A204.1 (cell line): ENCODE data around the gene CAD.

ENCODE experiments used
- FAIRE-seq: peaks from 2 replicates; lab custom pipeline; 2012; peaks lifted over from hg19 to GRCh38; lab: Jason Lieb, UNC

The CAD gene

DNA sequence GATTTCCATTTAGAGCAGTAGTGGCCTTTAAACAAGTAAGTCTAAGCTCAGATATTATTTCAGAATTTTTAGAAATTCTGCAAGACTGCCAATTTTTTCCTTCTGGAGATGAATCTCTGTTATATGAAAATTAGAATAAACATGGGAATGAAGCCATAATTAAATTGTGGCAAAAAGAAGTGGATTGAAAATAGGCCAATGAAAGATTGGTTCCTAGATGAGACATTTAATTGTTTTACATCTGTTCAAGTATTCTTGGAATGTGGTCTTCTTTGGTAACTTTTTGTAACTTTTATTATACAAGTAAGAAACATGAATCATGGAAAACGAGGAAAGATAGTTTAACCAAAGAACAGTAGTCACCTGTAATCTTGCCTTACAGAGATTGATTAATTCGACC is 10.3 kb downstream of the CAD start:
- no peak for FAIRE-seq

DNA sequence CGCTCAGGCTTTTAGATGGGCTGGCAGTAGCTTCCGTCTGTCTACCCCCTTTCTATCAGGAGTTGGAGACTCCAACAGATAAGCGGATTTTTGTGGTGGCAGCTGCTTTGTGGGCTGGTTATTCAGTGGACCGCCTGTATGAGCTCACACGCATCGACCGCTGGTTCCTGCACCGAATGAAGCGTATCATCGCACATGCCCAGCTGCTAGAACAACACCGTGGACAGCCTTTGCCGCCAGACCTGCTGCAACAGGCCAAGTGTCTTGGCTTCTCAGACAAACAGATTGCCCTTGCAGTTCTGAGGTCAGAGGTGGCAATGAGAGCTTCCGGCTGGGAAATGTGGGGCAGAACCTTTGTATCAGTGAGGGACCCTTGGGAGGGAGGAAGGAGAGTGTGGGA is 14.8 kb downstream of the CAD start:
- FAIRE-seq = no peak

- FAIRE-seq = no peak
These were observed 16.2 kb downstream of the CAD start for GRCh38 chr2:27233341-27233740.

- no peak for FAIRE-seq
These were observed 19.0 kb downstream of the CAD start for GRCh38 chr2:27236136-27236535.

- FAIRE-seq = no peak
These were observed 19.5 kb downstream of the CAD start for GRCh38 chr2:27236626-27237025.

GRCh38 chr2:27237341-27237945 is 20.3 kb downstream of the CAD start:
- FAIRE-seq = no peak

DNA sequence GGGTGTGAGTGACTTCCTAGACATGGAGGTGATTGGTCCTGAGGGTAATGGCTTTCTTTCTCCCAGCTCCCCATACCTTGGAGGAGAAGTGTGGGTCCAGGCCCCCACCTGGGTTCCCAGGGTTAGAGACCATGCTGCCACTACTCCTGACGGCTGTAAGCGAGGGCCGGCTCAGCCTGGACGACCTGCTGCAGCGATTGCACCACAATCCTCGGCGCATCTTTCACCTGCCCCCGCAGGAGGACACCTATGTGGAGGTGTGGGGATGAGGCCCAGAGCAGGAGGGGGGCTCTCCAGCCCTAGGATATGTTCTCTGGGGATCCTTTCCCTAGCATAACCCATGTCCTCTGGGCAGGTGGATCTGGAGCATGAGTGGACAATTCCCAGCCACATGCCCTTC is 21.8 kb downstream of the CAD start:
- no peak for FAIRE-seq

DNA sequence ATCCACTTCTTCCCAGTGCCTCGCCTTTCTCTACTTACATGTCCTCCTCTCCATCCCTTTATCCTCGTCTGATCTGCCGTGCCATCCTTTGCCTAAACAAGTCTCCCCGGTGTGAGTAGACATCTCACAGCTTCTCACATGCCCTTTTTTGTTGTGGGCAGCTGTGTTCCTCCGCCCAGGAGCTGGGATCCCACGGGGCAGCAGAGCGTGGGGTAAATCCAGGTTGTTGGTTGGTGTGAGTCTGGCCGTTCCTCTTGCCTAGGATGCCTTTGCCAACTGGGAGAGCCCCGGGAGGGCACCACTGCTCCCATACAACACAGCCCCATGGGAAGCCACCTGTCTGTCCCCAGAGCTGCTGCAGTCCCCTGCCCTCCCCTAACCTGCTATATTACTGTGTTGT is 23.2 kb downstream of the CAD start:
- FAIRE-seq = no peak

DNA sequence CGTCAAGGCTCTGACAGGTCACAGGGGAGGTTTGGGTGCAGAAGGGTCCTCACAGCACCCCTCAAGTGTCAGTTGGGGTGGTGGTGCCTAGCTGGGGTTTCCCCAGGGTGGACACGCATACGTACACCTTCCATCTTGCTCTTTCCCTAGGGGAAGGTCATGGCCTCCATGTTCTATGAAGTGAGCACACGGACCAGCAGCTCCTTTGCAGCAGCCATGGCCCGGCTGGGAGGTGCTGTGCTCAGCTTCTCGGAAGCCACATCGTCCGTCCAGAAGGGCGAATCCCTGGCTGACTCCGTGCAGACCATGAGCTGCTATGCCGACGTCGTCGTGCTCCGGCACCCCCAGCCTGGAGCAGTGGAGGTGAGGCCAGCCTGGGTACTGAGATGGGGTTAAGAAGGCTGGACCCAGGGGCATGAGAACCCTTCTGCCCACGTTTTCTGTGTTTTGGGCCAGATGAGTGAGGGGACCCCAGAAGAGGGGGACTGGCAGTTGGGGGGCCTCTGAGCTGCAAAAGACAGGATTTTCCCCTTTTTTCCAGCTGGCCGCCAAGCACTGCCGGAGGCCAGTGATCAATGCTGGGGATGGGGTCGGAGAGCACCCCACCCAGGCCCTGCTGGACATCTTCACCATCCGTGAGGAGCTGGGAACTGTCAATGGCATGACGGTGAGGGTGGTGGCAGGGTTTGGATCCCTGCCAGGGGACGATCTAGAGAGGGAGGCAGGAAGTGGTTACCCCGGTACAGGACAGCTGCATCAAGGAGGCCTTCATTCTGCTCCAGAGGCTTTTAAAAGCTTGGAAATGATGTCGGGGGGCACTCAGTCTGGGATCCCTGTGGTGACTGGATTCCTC is 24.8 kb downstream of the CAD start:
- FAIRE-seq = no peak

DNA sequence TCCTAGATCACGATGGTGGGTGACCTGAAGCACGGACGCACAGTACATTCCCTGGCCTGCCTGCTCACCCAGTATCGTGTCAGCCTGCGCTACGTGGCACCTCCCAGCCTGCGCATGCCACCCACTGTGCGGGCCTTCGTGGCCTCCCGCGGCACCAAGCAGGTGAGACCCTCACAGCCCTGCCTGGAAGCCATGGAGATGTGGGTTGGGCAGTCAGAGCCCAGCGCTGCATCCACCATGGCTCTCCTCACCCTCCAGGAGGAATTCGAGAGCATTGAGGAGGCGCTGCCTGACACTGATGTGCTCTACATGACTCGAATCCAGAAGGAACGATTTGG is 25.4 kb downstream of the CAD start:
- FAIRE-seq = no peak

GRCh38 chr2:27243391-27244130 is 26.4 kb downstream of the CAD start:
- FAIRE-seq = no peak

- FAIRE-seq = no peak
These were observed 27.9 kb downstream of the CAD start for GRCh38 chr2:27245116-27245515.

GRCh38 chr2:27245626-27246025 is 28.5 kb downstream of the CAD start:
- no peak for FAIRE-seq

- FAIRE-seq = no peak
These were observed 30.7 kb downstream of the CAD start for GRCh38 chr2:27247893-27248292.

DNA sequence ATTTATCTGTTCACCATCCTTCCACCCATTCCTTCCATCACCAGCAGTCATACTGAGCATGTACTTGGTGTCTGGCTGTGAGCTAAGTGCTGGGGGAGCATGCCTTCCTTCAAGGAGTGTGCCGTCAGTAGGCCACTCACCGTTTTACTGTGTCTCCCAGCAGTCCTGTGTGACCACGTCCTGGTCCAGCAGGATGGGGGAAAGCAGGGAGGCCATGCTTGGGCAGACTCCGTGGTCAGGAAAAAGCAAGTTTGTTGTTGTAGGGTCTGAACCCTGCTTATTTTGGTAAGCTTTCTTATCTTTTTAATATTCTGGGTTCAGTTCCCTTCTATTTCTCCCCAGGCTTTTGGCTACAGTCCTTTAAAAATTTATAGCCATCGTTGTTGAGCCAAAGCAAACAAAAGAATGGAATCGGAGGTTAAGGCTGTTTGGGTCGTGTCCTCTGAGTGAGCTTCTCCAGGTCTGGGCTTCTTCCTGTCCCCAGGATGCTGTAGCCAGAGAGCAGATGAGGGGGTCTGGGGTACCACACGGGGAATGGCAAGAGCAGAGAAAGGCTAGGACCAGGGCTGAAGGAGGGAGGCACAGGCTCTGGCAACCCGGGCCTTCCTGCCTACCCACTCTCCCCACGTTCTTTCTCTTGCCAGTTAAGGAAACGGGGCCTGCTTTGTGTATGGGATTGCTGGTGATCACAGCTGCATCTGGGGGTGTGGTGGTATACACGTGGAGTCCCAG is 32.2 kb downstream of the CAD start:
- no peak for FAIRE-seq

DNA sequence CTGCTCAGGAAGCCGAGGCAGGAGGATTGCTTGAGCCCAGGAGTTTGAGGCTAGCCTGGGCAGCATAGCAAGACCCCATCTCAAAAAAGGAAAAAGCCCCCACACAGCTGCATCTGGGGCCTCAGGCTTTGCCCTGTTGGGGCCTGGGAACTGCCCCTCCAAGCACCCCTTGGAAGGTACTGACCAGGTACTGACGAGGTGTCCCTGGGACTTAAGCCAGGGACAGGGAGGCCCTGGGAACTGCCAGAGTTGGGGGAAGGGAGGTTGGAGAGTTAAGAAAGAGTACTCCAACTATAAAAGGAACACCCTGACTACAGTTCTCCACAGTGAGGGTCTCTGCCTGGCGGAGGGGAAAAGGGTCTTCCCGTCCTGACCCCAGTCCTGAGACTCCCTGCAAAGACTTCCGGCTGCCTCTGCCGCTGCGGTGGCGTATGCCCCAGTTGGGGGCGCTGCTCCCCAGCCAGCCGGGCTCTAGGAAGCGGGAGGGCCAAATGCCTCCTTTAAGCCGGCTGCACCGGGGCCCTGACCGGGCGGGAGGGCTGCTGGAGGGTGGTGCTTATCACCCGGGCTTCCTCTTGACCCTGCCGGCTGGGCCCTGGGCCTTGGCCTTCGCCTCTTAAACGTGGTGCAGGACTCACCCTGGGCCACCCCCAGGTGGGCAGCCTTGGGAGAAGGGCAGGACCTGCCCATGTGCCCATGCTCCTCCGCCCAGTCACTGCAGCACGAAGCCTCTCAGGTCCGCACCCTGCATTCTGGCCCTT is 32.9 kb downstream of the CAD start:
- FAIRE-seq = no peak

DNA sequence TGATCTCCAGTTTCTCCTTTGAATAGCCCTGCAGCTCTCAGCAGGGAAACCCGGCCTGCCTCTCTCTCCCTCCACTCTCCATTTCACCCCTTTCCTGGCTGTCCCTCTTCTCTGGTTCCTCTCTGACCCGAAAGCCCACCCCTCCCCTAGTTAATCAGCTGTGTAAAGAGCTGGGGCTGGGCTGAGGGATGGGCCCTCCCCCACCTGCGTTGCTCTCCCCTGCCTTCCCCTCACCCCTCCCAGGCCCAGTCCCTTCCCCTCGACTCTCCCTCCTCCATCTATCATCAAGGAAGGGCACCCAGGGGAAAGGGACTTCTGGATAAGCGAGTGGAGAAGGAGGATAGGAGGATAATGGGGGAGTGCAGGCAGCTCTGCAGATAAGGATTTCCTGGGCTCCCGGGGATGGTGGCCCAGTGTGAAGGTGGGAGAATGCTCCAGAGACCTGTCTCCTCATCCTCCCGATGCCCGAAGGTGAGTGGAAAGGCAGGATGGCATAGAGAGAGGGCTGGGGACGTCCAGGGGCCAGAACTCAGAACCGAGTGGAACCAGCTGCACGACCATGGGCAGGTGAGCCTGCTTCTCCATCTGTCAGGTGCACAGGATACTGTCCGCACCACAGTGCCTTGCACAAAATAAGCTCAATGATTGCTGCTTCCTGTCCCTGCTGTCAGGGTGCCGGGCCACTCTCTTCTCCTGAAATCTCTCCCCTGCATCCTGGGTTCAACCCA is 33.6 kb downstream of the CAD start:
- no peak for FAIRE-seq

DNA sequence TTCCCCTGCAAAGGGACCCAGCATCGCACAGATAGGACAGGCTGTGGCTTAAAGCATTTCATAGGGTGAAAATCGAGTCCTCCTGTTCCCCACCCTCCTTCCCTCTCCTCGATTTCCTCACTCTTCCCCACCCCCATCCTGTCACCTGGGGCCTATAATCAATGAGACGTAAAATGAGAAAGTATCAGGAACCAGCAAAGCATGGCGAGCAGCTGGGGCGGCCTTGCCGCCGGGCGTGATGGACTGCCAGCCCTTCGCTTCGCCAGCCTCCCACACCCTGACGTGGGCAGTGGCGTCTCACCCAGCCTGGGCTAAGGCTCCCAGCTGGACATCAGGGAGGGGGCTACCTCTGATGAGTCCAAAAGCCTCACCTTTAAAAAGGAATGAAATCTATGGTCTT is 34.6 kb downstream of the CAD start:
- FAIRE-seq = no peak

DNA sequence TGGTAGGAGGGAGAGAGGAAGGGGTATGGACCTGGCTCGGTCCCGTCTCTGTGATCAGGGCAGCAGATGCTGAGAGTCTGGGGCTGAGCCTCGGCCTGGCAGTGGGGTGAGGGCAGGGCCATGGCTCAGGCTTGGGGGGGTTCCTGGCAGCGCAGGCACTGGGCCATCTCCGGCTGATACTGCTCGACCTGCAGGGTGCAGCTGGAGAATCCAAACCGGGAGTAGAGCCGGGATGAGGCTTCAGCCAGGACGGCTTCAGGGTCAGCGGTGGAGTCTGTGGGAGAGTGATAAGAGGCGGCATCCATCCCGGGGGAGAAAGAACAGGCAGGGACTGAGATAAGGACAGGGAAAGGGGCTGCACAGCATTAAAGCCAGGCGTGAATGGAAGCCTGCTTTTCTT is 38.0 kb downstream of the CAD start:
- no peak for FAIRE-seq

GRCh38 chr2:27255660-27256059 is 38.5 kb downstream of the CAD start:
- FAIRE-seq = no peak

- FAIRE-seq = no peak
These were observed 39.8 kb downstream of the CAD start for GRCh38 chr2:27256855-27257454.
